Neuron (in vitro differentiated cells): ENCODE measurements around the gene ARID3A.

Source experiments
- H2AFZ ChIP-seq: one replicate; pipeline ENCODE4 v1.6.1; 2013; ENCODE audit warnings: low read depth, mild to moderate bottlenecking, inconsistent platforms, low read length, moderate library complexity
- H3K27me3 ChIP-seq: one replicate; pipeline ENCODE4 v1.6.1; 2013; ENCODE audit warnings: low read length; ENCODE audit not compliant: insufficient read depth
- H3K36me3 ChIP-seq: one replicate; pipeline ENCODE4 v1.6.1; 2013; ENCODE audit warnings: low read length; ENCODE audit not compliant: insufficient read depth
- H3K4me1 ChIP-seq: one replicate; pipeline ENCODE4 v1.6.1; 2013; ENCODE audit warnings: low read length; ENCODE audit not compliant: insufficient read depth
- H3K4me3 ChIP-seq: 2 replicates; pipeline ENCODE4 v1.5.1; 2013; ENCODE audit warnings: mild to moderate bottlenecking, low read length, moderate library complexity
- H3K9me3 ChIP-seq: one replicate; pipeline ENCODE4 v1.6.1; 2013; ENCODE audit warnings: low read length

Gene ARID3A

DNA sequence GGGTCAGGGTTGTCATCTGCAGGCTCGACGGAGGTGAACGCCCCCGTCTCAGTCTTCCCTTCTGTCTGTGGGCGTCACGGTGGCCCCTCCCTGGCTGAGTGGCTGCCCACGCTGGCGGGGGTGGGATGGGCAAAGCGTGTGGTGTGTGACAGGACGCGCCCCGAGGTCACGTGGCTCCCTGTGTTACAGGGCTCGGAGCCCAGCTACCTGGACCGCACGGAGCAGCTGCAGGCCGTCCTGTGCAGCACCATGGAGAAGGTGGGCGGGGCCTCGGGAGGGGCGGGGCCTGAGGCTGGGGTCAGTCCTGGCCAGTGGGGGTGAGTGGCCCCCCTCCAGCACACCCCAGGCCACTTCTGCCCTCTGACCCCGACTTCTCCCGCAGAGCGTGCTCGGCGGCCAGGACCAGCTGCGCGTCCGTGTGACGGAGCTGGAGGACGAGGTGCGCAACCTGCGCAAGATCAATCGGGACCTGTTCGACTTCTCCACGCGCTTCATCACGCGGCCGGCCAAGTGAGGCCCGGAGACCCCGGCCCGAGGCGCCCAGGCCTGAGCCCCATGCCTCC, 68.1 kb downstream of the ARID3A start:
- Histone ChIP-seq H3K9me3 (peaks cover 5% of the 10 kb centered on the region), H3K4me1 (no peaks in the 10 kb centered on the region), H3K27me3 (peaks cover 6% of the 10 kb centered on the region), H3K4me3 (no peak overlapping the region), H3K36me3 (peaks cover 44% of the 10 kb centered on the region), H2AFZ (no peak overlapping the region)

DNA sequence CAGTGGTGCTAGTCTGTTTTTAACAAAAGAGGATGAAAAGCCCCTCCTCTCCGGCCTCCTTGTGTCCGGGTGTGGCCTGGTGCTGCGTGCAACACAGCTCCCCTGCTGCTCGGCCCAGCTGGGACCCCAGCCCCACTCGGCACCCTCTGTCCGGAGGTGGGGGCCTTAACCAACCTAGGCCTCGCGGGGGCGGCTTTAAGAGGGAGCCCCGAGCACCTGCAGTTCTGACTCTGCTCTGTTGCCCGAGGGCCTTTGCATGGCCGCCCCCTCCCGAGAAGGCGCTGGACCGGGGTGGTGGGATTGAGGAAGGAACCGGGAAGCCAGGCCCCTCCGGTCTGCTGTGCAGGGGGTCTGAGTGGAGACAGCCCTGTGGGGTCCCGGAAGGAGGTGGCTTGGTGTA, 68.7 kb downstream of the ARID3A start:
- H3K36me3 ChIP-seq, result peaks cover 42% of the 10 kb centered on the region
- peaks cover 10% of the 10 kb centered on the region for H3K27me3 ChIP-seq
- no peaks in the 10 kb centered on the region for H3K4me1 ChIP-seq
- H3K4me3 ChIP-seq, result no peak overlapping the region
- no peak overlapping the region for H2AFZ ChIP-seq
- peaks cover 5% of the 10 kb centered on the region for H3K9me3 ChIP-seq

DNA sequence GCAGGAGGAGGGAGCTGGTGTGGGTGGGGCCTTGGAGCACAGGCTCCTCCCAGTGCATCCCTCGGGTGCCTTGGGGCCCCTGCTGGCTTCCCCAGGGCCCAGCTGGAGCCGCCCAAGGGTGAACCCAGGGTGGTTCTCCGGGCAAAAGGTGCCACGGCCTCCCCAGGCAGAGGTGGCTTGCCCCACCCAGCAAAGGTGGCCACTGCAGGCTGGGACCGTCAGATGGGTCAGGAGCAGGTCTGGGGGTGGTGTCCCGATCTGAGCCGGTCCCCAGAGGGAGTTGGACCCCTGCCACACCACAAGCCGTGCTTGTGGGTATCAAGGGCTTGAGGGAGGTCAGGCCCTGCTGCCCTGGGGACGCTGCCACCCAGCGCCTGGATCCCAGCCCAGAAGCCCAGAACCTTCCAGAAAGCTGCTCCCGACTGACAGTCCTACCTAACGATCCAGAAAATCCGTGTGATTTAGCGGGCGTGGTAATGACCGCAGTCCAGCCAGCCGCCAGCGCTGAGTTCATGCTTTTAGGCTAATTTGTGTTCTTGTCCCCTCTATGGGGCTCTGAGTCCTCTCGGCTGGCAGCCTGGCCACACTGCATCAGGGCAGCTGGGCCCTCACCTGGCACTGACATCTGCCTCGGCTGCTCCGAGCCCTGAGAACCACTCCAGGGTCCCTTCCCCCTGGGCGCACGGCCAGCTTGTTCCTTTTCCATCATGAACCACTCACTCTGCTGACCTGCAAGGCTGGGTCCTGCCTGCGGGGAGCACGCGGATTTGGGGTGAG, 69.4 kb downstream of the ARID3A start:
- Histone ChIP-seq H2AFZ (no peak overlapping the region), H3K27me3 (peaks cover 10% of the 10 kb centered on the region)

DNA sequence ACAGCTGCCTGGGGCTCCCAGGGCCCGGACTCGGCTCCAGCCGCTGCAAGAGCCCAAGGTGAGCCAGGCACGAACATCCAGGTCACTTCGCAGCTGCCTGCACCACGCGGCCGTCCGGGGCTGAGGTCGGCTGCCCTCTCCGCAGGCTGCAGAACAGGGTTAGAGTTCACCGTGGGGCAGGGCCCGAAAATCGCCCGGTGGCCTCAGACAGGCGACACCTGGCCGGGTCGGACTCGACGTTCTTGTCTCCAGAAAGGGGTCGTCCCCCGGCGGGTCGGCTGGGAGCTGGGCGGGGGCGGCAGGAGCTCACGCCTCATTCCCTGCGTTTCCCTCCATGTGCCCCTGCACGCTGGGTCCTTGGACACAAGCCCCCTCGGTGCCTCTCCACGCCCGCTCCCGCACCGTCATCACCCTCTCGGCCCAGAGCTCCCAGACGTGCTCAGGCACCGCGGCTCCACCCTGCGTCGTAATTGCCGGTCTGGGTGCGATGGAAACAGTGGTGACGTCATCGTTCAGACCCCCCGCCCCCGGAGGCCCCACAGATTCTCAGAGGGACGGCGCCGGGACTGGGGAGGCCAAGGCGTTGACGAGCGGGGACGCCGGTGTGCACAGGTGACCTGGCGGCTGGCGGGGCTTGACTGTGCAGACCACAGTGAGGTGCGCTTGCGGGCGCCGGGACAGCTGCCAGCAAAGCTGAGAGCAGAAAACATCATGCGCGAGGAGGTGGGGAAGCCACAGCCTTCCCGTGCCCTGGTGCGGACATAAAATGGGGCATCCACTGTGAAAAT, 70.4 kb downstream of the ARID3A start:
- Histone ChIP-seq H3K9me3 (no peaks in the 10 kb centered on the region), H3K27me3 (peaks cover 16% of the 10 kb centered on the region), H2AFZ (no peak overlapping the region), H3K4me1 (peaks cover 6% of the 10 kb centered on the region), H3K4me3 (no peak overlapping the region), H3K36me3 (peaks cover 26% of the 10 kb centered on the region)

More for the DNA sequence above, 69.4 kb downstream of the ARID3A start:
- no peak overlapping the region for H3K4me3 ChIP-seq
- no peaks in the 10 kb centered on the region for H3K4me1 ChIP-seq
- H3K36me3 ChIP-seq, result peaks cover 35% of the 10 kb centered on the region
- peaks cover 5% of the 10 kb centered on the region for H3K9me3 ChIP-seq

DNA sequence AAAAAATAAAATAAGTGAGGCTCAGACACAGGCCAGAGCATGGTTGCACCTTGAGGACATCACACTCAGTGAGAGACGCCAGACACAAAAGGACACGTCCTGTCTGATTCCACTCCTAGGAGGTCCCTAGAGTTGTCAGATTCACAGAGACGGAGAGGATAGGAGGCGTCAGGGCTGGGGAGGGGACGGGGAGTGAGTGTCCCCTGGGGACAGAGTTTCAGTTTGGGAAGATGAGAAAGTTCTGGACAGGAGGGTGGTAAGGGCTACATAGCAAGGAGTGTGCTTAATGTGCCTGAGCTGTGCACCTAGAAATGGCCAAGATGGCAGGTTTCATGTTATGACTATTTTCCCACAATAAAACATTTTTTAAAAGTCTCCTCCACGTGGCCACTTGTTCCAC, 72.2 kb downstream of the ARID3A start:
- Histone ChIP-seq H3K27me3 (peaks cover 20% of the 10 kb centered on the region), H3K9me3 (no peaks in the 10 kb centered on the region), H3K4me3 (no peak overlapping the region), H2AFZ (no peak overlapping the region), H3K4me1 (peaks cover 9% of the 10 kb centered on the region), H3K36me3 (peaks cover 15% of the 10 kb centered on the region)

DNA sequence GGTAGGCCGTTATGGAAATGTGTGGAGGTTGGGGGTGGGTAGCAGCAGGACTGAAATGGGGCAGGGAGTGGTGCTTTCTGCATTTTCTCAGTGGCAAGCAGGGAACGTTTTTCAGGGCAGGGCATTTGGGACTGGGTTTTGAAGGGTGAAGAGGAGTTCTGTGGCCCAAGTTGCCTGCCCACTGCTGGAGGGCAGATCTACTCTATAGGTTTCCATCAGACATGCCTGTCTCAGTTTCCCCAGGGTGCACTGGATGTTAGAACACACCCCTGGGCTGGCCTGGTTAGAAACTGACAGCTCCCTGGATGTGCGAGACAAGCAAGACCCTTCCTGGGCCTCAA, 73.5 kb downstream of the ARID3A start:
- H3K27me3 ChIP-seq, result peaks cover 20% of the 10 kb centered on the region
- no peaks in the 10 kb centered on the region for H3K9me3 ChIP-seq
- peaks cover 8% of the 10 kb centered on the region for H3K36me3 ChIP-seq
- no peak overlapping the region for H3K4me3 ChIP-seq
- peaks cover 9% of the 10 kb centered on the region for H3K4me1 ChIP-seq
- H2AFZ ChIP-seq, result no peak overlapping the region

DNA sequence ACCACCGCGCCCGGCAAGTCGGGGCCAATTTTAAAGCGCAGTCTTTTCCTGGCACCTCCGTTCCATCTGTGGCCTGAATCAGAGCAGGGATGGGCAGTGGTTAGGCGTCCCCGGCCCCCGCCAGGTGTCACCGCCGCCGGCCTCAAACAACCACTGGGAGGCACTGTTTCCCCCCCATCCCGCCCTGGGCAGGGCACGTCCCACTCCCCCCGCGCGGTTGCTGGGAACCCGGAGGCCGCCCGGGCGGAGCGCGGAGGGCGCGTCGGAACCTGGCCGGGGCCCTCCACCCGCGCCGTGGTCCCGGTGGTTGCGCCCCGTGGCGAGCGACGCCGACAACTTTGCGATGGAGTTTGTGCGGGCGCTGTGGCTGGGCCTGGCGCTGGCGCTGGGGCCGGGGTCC, 74.3 kb downstream of the ARID3A start, which contains the start of gene GRIN3B:
TSS of gene GRIN3B (plus strand) at position 325 of the 400 bp plus-strand sequence. CDS start at position 344, 19 bp downstream.
- Histone ChIP-seq H3K9me3 (no peaks in the 10 kb centered on the region), H3K4me3 (peak within 1 kb of the TSS; percentile 39), H3K4me1 (peaks cover 9% of the 10 kb centered on the region), H3K36me3 (peaks cover 4% of the 10 kb centered on the region), H3K27me3 (peaks cover 20% of the 10 kb centered on the region), H2AFZ (no peak within 1 kb of the TSS)

DNA sequence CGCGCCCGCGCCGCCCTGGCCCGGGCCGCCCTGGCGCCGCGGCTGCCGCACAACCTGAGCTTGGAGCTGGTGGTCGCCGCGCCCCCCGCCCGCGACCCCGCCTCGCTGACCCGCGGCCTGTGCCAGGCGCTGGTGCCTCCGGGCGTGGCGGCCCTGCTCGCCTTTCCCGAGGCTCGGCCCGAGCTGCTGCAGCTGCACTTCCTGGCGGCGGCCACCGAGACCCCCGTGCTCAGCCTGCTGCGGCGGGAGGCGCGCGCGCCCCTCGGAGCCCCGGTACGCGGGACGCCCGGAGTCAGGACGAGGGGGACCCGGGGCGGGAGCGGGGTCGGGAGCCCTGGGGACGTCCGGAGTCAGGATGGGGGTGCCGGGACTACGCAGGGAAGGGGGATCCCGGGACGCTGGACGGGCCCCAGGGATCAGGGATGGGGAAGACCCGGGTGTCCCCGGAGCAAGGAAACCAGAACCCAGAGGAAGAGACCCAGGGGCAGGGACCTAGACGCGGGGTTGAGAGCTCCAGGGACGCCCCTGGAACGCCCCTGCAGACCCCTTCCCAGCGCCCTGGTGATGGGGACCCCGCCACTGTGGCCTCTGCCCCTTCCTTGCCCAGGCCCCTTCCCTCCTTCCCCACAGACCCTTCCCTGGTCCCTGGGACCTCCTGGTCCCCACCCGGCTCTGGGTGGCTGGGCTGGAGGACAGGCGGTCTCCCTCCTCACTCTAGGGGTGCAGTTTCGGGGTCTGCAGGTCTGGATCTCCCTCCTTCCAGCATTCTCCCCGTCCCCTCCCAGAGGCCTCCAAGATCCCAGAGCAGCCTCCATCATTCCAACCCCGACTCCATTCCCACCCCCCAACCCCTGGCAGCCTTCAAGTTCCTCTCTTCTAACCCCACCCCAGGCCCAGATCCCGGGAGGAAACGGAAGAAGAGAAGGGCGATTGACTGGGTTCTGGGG, 75.0 kb downstream of the ARID3A start:
- Histone ChIP-seq H3K36me3 (no peaks in the 10 kb centered on the region), H3K9me3 (no peaks in the 10 kb centered on the region), H3K4me3 (peak overlapping the region; percentile 39), H2AFZ (no peak overlapping the region), H3K27me3 (peaks cover 20% of the 10 kb centered on the region), H3K4me1 (peaks cover 9% of the 10 kb centered on the region)

DNA sequence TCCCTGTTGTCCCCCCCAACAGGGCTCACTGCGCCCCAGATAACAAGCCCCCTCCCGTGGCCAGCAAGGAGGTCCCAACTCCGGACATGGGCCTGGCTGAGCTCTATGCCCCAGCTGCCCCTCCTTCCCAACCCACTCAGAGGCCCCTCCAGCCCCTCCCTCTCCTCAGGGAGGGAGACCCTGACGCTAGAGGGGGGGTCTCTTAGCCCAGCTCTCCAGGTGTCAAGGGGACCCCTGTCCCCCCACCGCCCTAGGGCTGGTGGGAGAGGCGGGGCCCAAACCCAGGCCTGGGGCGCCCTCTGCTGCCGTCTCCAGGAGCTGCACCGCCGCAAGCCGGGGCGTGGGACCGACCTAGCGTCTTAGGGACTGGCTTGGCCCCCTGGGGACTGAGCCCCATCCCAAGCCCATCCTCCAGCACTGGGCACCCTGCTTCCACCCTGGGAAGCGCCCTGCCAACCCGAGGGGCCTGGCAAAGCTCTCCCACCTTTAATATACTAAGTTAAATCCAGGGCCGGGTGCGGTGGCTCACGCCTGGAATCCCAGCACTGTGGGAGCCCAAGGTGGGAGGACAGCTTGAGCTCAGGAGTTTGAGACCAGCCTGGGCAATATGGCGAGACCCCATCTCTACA, 75.8 kb downstream of the ARID3A start:
- Histone ChIP-seq H3K27me3 (peaks cover 20% of the 10 kb centered on the region), H3K4me3 (no peak overlapping the region), H3K9me3 (no peaks in the 10 kb centered on the region), H3K4me1 (peaks cover 9% of the 10 kb centered on the region), H2AFZ (no peak overlapping the region), H3K36me3 (no peaks in the 10 kb centered on the region)

DNA sequence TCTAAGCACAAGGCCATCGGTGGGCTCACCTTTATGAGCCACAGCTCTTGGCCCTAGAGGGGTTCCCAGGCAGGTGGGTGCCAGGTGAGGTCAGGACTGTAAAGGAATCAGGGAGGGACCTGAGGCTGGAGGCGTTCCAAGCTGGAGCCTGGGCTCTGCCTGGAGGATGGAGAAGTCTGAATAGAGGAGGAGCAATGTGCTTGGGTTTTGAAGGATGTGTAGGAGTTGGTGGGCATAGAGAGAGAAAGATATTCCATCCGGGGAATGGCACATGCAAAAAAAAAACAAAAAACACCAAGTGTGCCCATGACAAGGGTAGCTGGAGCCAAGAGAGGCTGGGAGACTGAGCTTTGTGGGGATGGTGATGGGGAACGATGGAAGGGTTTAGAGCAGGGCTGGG, 76.8 kb downstream of the ARID3A start:
- no peak overlapping the region for H2AFZ ChIP-seq
- H3K27me3 ChIP-seq, result peaks cover 20% of the 10 kb centered on the region

DNA sequence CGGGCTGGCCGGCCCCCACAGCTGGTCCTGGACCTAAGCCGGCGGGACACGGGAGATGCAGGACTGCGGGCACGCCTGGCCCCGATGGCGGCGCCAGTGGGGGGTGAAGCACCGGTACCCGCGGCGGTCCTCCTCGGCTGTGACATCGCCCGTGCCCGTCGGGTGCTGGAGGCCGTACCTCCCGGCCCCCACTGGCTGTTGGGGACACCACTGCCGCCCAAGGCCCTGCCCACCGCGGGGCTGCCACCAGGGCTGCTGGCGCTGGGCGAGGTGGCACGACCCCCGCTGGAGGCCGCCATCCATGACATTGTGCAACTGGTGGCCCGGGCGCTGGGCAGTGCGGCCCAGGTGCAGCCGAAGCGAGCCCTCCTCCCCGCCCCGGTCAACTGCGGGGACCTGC, 77.4 kb downstream of the ARID3A start:
- Histone ChIP-seq H3K36me3 (no peaks in the 10 kb centered on the region), H3K4me3 (no peak overlapping the region), H3K4me1 (peaks cover 9% of the 10 kb centered on the region), H3K27me3 (peaks cover 20% of the 10 kb centered on the region), H3K9me3 (no peaks in the 10 kb centered on the region), H2AFZ (no peak overlapping the region)

More for the DNA sequence above, 76.8 kb downstream of the ARID3A start:
- no peaks in the 10 kb centered on the region for H3K9me3 ChIP-seq
- H3K4me1 ChIP-seq, result peaks cover 9% of the 10 kb centered on the region
- H3K4me3 ChIP-seq, result no peak overlapping the region
- no peaks in the 10 kb centered on the region for H3K36me3 ChIP-seq

DNA sequence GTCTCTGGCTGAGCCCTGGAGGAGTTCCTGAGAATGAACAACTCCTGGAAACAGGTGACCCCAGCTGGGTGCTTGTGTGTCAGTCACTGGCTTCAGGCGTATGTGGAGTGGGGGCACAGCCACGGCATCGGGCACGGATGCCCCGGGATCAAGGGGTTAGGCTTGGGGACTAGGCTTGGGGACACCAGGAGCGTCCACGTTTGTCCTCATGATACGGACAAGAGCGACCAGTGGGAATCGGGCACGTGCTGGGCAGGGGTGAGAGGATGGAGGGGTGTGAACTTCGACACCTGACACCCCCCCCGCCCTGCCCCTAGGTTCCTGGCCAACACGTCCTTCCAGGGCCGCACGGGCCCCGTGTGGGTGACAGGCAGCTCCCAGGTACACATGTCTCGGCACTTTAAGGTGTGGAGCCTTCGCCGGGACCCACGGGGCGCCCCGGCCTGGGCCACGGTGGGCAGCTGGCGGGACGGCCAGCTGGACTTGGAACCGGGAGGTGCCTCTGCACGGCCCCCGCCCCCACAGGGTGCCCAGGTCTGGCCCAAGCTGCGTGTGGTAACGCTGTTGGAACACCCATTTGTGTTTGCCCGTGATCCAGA, 78.5 kb downstream of the ARID3A start:
- Histone ChIP-seq H3K27me3 (peaks cover 12% of the 10 kb centered on the region), H3K4me1 (peaks cover 9% of the 10 kb centered on the region), H3K4me3 (no peak overlapping the region), H2AFZ (no peak overlapping the region), H3K36me3 (no peaks in the 10 kb centered on the region), H3K9me3 (no peaks in the 10 kb centered on the region)
